C4-2B (cell line): ENCODE measurements around the gene PERCC1.

Experiments
- ZFX ChIP-seq: fragments of 450-650 bp; IDR thresholded peaks from 2 replicates; pipeline ENCODE4 v1.6.1; 2017
- TF ChIP-seq, protein P1 (sequence below): fragments of 450-650 bp; conservative IDR thresholded peaks from 2 replicates; pipeline ENCODE4 v1.5.1; 2017; ENCODE audit warnings: mild to moderate bottlenecking

DNA sequence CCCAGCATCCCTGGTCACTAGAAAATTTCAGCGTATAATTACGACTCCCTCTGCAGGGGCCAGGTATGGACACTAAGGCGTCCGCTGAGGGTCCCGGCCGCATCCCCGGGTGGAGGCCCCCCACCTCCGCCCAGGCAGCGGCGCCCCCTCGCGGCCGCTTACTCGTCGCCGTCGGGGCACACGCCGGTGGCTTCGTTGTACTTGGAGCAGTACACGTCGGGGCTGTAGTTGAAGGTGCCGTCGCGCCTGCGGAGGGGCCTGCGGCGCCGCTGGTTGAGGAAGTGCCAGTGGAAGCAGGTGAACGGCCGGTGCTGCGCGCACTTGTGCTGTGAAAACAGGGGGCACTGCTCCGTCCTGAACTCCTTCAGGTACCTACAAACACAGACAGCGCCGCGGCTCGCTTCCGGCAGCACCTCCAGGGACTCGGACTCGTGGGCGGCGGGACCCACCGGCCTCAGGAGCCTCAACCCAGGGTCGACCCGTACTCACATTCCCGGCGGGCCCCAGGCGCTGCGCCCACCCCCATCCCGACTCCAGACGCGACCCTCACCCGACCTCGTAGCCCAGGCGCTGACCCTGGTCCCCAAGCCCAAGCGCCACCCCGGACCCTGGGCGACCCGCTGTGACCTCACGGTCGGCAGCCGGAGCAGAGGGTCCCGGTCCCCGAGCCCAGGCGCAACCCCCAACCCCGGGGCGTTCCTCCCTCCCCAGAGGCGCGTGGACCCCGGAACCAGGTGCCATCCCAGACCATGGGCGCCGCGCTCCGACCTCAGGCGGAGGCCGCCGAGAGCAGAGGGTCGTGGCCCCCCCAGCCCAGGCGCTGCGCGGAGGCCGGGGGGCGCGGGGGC is 17.0 kb upstream of the PERCC1 start:
- TF ChIP-seq, protein P1, sequence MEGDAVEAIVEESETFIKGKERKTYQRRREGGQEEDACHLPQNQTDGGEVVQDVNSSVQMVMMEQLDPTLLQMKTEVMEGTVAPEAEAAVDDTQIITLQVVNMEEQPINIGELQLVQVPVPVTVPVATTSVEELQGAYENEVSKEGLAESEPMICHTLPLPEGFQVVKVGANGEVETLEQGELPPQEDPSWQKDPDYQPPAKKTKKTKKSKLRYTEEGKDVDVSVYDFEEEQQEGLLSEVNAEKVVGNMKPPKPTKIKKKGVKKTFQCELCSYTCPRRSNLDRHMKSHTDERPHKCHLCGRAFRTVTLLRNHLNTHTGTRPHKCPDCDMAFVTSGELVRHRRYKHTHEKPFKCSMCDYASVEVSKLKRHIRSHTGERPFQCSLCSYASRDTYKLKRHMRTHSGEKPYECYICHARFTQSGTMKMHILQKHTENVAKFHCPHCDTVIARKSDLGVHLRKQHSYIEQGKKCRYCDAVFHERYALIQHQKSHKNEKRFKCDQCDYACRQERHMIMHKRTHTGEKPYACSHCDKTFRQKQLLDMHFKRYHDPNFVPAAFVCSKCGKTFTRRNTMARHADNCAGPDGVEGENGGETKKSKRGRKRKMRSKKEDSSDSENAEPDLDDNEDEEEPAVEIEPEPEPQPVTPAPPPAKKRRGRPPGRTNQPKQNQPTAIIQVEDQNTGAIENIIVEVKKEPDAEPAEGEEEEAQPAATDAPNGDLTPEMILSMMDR: peak; percentile 87
- TF ChIP-seq ZFX: no peak
